ENCODE measurements around the gene ACOX2. TPM values are rescaled to one million over a fixed set of nuclear protein-coding genes. Genes with fewer than 3 reads are reported as not detected.

The ACOX2 gene
- polyA plus RNA-seq, 2 of the 4 experiments (the other 2 are of a cell fraction), result 4.8 to 23.2 TPM

DNA sequence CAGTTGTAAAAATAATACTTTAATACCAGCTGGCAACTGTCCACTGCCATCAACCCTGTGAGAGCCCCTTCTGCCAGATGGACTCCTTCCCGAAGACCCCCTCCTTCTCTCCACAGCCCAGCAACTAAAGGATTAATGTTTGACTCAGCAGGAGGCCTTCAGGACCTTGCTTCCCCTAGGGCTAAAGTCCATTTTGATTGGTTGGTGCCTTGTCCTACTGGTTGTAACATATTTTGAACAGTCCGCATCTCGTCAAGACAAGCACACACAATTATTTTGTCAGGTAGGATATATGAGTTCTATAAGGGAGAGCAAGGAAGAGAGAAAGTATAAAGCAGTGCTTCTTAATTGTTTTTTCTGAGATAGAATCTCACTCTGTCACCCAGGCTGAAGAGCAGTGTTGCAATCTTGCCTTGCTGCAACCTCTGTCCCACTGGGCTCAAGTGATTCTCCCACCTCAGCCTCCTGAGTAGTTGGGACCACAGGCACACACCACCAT is 18.6 kb downstream of the ACOX2 start (continued):
- TF ChIP-seq, protein P1, sequence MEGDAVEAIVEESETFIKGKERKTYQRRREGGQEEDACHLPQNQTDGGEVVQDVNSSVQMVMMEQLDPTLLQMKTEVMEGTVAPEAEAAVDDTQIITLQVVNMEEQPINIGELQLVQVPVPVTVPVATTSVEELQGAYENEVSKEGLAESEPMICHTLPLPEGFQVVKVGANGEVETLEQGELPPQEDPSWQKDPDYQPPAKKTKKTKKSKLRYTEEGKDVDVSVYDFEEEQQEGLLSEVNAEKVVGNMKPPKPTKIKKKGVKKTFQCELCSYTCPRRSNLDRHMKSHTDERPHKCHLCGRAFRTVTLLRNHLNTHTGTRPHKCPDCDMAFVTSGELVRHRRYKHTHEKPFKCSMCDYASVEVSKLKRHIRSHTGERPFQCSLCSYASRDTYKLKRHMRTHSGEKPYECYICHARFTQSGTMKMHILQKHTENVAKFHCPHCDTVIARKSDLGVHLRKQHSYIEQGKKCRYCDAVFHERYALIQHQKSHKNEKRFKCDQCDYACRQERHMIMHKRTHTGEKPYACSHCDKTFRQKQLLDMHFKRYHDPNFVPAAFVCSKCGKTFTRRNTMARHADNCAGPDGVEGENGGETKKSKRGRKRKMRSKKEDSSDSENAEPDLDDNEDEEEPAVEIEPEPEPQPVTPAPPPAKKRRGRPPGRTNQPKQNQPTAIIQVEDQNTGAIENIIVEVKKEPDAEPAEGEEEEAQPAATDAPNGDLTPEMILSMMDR (IDR thresholded peaks at IDR 0.05), result no peak
- no peak for TF ChIP-seq EHF (CRISPR knock-in tag; IDR thresholded peaks at IDR 0.05)
- no peak for TF ChIP-seq NPAS2 (CRISPR knock-in tag; IDR thresholded peaks at IDR 0.05; ENCODE audit: borderline replicate concordance)
- TF ChIP-seq SREBF2 (IDR thresholded peaks at IDR 0.05), result no peak
- no peak for TF ChIP-seq ZFP36 (IDR thresholded peaks at IDR 0.05; ENCODE audit: borderline replicate concordance, partially characterized antibody)
- no peak for TF ChIP-seq RARB (CRISPR knock-in tag; IDR thresholded peaks at IDR 0.05)
- TF ChIP-seq GATA3 (IDR thresholded peaks at IDR 0.05; ENCODE audit: borderline replicate concordance), result no peak
- TF ChIP-seq, protein P2, sequence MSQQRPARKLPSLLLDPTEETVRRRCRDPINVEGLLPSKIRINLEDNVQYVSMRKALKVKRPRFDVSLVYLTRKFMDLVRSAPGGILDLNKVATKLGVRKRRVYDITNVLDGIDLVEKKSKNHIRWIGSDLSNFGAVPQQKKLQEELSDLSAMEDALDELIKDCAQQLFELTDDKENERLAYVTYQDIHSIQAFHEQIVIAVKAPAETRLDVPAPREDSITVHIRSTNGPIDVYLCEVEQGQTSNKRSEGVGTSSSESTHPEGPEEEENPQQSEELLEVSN (IDR thresholded peaks at IDR 0.05; ENCODE audit: borderline replicate concordance, low read depth), result no peak
- TF ChIP-seq CHD4 (IDR thresholded peaks at IDR 0.05; ENCODE audit: borderline replicate concordance), result no peak
- TF ChIP-seq BHLHE40 (IDR thresholded peaks at IDR 0.05; ENCODE audit: low read depth, low read length), result no peak
- TF ChIP-seq KDM1A (IDR thresholded peaks at IDR 0.05; ENCODE audit: low read depth), result no peak

DNA sequence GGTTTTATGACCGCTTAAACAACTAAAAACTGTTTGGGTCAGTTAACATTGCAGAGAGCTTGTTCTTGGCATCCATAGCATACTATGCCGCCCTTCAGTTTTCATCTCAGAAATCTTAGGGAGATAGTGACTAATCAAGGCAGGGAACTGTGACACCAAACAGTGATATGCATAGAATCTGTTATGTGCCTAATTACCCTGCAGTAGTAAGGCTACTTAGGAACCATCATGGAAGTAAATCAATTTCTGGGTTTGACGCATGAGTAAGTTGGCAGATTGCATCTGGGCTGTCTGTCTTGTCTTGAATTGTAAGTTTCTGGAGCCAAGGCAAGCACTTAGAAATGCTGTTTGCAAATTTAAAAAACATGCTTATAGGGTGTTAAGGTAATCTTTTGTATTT is 22.6 kb downstream of the ACOX2 start:
- ChIA-PET POLR2A (no interaction called here), CTCF (interaction anchor here (0.8 to 1.6 kb wide), 2 partner anchors 19 to 51 kb away, joined by 3 to 4 read pairs; no protein-coding TSS in a partner anchor)
- Histone ChIP-seq H3K4me2 (no peak overlapping the region), H3K4me1 (peaks cover 4% of the 10 kb centered on the region; the same call in 1 of the 3 replicates), H3K4me3 (no peak overlapping the region), H3K27ac (no peak overlapping the region), H3K9me3 (no peaks in the 10 kb centered on the region)
- ATAC-seq (no peak), FAIRE-seq (no peak), DNase-seq (ENCODE audit: low read depth in 1 of 2, low spot score in 1 of 2) (no peak)
- 91% methylated on average over 3 of the region's 3 CpGs for WGBS (ENCODE audit: missing lambda C conversion rate)
- no peak for TF ChIP-seq SREBF2 (IDR thresholded peaks at IDR 0.05)
- TF ChIP-seq EHMT2 (IDR thresholded peaks at IDR 0.05; ENCODE audit: low read depth), result no peak
- no peak for TF ChIP-seq RNF2 (IDR thresholded peaks at IDR 0.05; ENCODE audit: borderline replicate concordance, low read depth)
- TF ChIP-seq MAZ (IDR thresholded peaks at IDR 0.05; ENCODE audit: borderline replicate concordance, low read depth, low read length), result no peak
- no peak for TF ChIP-seq TFCP2L1 (CRISPR knock-in tag; IDR thresholded peaks at IDR 0.05)
- no peak for TF ChIP-seq RFX5 (IDR thresholded peaks at IDR 0.05)
- no peak for TF ChIP-seq POLR2A (IDR thresholded peaks at IDR 0.05; ENCODE audit: low read length)
- TF ChIP-seq CHD2 (IDR thresholded peaks at IDR 0.05; ENCODE audit: low read length, partially characterized antibody), result no peak
- TF ChIP-seq KDM1A (IDR thresholded peaks at IDR 0.05; ENCODE audit: low read depth), result no peak
- TF ChIP-seq HDAC2 (IDR thresholded peaks at IDR 0.05), result no peak
- TF ChIP-seq, protein P3, sequence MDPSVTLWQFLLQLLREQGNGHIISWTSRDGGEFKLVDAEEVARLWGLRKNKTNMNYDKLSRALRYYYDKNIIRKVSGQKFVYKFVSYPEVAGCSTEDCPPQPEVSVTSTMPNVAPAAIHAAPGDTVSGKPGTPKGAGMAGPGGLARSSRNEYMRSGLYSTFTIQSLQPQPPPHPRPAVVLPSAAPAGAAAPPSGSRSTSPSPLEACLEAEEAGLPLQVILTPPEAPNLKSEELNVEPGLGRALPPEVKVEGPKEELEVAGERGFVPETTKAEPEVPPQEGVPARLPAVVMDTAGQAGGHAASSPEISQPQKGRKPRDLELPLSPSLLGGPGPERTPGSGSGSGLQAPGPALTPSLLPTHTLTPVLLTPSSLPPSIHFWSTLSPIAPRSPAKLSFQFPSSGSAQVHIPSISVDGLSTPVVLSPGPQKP (IDR thresholded peaks at IDR 0.05; ENCODE audit: low read depth, low read length), result no peak
- no peak for TF ChIP-seq MYC (IDR thresholded peaks at IDR 0.05; ENCODE audit: borderline replicate concordance, low read length)
- no peak for TF ChIP-seq SMC3 (IDR thresholded peaks at IDR 0.05)
- TF ChIP-seq HEYL (CRISPR knock-in tag; IDR thresholded peaks at IDR 0.05), result no peak

DNA sequence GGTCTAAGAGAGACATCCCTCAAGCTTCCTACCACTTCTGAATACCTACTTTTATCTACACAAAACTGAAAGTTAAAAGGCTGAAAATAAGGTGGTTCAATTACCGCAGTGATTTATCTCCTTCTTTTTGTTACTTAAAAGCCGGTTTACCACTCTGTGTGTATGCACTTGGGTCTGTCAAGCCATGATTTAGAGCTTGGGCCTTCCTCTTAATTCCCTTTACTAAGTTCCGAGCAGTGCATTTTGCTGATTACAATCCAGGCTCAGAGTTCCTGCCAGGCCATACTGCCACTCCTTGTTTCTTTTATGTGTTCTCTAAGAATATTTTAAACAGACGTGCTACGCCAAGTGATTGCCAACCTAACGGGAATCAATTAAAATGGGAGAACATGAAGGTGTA is 28.6 kb downstream of the ACOX2 start:
- FAIRE-seq (no peak), DNase-seq (ENCODE audit: low read depth in 1 of 2, low spot score in 1 of 2) (no peak), ATAC-seq (no peak)
- H3K9me3 ChIP-seq, result no peaks in the 10 kb centered on the region
- no peak overlapping the region for H3K27ac ChIP-seq
- no peak overlapping the region for H3K4me3 ChIP-seq
- TF ChIP-seq FOSL2 (IDR thresholded peaks at IDR 0.05) (no peak), FOSL2 (CRISPR knock-in tag; IDR thresholded peaks at IDR 0.05) (no peak), FOXS1 (CRISPR knock-in tag; IDR thresholded peaks at IDR 0.05) (no peak), MAZ (IDR thresholded peaks at IDR 0.05; ENCODE audit: borderline replicate concordance, low read depth, low read length) (no peak), CEBPB (IDR thresholded peaks at IDR 0.05) (no peak), ZSCAN20 (CRISPR knock-in tag; IDR thresholded peaks at IDR 0.05) (no peak), ZC3H11A (IDR thresholded peaks at IDR 0.05) (no peak), NFE2L2 (conservative IDR thresholded peaks at IDR 0.05; ENCODE audit: low read length) (no peak)
- TF ChIP-seq, protein P2 (IDR thresholded peaks at IDR 0.05; ENCODE audit: borderline replicate concordance, low read depth), result no peak
- TF ChIP-seq, protein P4, sequence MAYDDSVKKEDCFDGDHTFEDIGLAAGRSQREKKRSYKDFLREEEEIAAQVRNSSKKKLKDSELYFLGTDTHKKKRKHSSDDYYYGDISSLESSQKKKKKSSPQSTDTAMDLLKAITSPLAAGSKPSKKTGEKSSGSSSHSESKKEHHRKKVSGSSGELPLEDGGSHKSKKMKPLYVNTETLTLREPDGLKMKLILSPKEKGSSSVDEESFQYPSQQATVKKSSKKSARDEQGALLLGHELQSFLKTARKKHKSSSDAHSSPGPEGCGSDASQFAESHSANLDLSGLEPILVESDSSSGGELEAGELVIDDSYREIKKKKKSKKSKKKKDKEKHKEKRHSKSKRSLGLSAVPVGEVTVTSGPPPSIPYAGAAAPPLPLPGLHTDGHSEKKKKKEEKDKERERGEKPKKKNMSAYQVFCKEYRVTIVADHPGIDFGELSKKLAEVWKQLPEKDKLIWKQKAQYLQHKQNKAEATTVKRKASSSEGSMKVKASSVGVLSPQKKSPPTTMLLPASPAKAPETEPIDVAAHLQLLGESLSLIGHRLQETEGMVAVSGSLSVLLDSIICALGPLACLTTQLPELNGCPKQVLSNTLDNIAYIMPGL (CRISPR knock-in tag; IDR thresholded peaks at IDR 0.05; ENCODE audit: borderline replicate concordance), result no peak
- 80% methylated on average over 6 of the region's 6 CpGs for WGBS (ENCODE audit: missing lambda C conversion rate)
- ChIA-PET CTCF (no interaction called here), POLR2A (no interaction called here)
- no peaks in the 10 kb centered on the region for H3K4me1 ChIP-seq
- H3K4me2 ChIP-seq, result no peak overlapping the region
